ENCODE results near the gene ADAM17.
"Not testable (repeated sequence)": the region's sequence is repeated elsewhere in the genome, so short reads cannot be mapped to it uniquely, and the experiment has no call there.

Gene ADAM17

DNA sequence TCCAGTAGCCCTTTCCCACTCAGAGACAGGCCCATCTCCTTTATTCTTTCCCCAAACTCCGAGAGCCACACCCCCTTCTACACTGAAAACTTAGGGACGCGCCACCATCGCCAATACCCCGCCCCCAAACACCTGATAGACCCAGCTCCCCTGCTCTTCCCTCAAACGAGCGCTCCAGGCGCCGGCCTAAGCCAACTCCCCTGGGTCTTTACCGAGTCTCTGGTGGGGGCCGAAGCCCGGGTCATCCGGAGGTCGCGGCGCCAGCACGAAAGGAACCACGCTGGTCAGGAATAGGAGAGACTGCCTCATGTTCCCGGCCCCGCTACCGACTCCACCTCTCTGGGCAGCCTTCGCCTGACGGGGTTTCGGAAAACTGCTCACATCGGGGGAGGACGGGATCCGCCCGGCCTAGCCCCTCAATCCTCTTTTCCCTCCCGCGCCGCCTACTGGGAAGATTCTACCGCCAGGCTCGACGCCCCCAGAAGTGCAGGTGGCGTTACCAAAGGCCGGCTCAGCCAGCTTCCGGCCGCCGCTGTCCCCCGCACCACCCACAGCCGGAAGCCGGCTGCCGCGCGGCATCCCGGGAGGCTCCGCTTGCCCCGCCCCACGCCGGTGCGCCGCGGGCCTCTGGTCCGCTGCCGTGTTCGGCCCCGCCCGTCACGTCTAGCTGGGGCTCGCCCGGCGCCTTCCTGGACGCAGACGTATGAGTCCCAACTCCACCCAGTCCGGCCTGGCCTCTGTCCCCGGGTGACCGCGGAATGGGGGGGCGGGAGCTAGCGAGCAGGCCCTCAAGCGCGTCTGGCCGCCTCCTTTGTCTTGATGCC, at the start of gene ADAM17:
Gene ADAM17 (minus strand): TSS at position 534 of the 824 bp plus-strand sequence. CDS start 225 bp downstream, at position 309.
- H3K27ac ChIP-seq (ENCODE audit: low read length) = peak within 1 kb of the TSS; percentile 95
- peak within 1 kb of the TSS; percentile 89 to 94 for H3K9ac ChIP-seq (ENCODE audit: low read length in 2 of 2)
- no peaks in the 10 kb centered on the region for H3K27me3 ChIP-seq (ENCODE audit: control insufficient read depth in 1 of 2, insufficient read depth in 2 of 2, low read length in 2 of 2)
- no peaks in the 10 kb centered on the region for H3K9me3 ChIP-seq (ENCODE audit: control insufficient read depth in 2 of 2, low read length in 2 of 2)
- peak within 1 kb of the TSS; percentile 74 to 92 for H3K4me3 ChIP-seq (ENCODE audit: low read length in 2 of 2)
- H3K36me3 ChIP-seq (ENCODE audit: control insufficient read depth in 2 of 2, insufficient read depth in 2 of 2, low read length in 2 of 2) = no peaks in the 10 kb centered on the region
- H3K4me1 ChIP-seq (ENCODE audit: control insufficient read depth, insufficient read depth, low read length) = peaks cover 10% of the 10 kb centered on the region

- Histone ChIP-seq H3K4me1 (ENCODE audit: control insufficient read depth, insufficient read depth, low read length) (no peaks in the 10 kb centered on the region), H3K9ac (ENCODE audit: low read length in 2 of 2) (no peak overlapping the region), H3K27ac (ENCODE audit: low read length) (no peak overlapping the region), H3K27me3 (ENCODE audit: control insufficient read depth in 1 of 2, insufficient read depth in 2 of 2, low read length in 2 of 2) (no peaks in the 10 kb centered on the region), H3K4me3 (ENCODE audit: low read length in 2 of 2) (no peak overlapping the region), H3K9me3 (ENCODE audit: control insufficient read depth in 2 of 2, low read length in 2 of 2) (peaks cover 0 to 4% of the 10 kb centered on the region in 2 donors), H3K36me3 (ENCODE audit: control insufficient read depth in 2 of 2, insufficient read depth in 2 of 2, low read length in 2 of 2) (peaks cover 6 to 9% of the 10 kb centered on the region in 2 donors)
Measured at GRCh38 chr2:9602412-9602811, 46.8 kb upstream of the ADAM17 start.

DNA sequence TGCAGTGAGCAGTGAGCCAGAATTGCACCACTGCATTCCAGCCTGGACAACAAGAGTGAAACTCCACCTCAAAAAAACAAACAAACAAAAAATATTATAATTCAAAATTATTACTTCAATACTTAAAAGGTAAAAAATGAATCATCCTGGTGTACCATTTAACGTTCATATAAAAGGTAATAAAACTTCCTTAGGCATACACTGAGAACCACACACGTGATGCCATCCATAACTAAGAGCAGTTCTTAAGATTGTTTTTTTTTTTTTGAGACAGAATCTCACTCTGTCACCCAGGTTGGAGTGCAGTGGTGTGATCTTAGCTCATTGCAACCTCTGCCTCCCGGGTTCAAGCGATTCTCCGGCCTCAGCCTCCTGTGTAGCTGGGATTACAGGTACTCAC, 45.8 kb upstream of the ADAM17 start:
- Histone ChIP-seq H3K9ac (ENCODE audit: low read length in 2 of 2) (no peak overlapping the region), H3K27me3 (ENCODE audit: control insufficient read depth in 1 of 2, insufficient read depth in 2 of 2, low read length in 2 of 2) (no peaks in the 10 kb centered on the region), H3K36me3 (ENCODE audit: control insufficient read depth in 2 of 2, insufficient read depth in 2 of 2, low read length in 2 of 2) (peaks cover 6 to 9% of the 10 kb centered on the region in 2 donors), H3K4me3 (ENCODE audit: low read length in 2 of 2) (no peak overlapping the region), H3K9me3 (ENCODE audit: control insufficient read depth in 2 of 2, low read length in 2 of 2) (peaks cover 0 to 4% of the 10 kb centered on the region in 2 donors), H3K27ac (ENCODE audit: low read length) (no peak overlapping the region), H3K4me1 (ENCODE audit: control insufficient read depth, insufficient read depth, low read length) (no peaks in the 10 kb centered on the region)

DNA sequence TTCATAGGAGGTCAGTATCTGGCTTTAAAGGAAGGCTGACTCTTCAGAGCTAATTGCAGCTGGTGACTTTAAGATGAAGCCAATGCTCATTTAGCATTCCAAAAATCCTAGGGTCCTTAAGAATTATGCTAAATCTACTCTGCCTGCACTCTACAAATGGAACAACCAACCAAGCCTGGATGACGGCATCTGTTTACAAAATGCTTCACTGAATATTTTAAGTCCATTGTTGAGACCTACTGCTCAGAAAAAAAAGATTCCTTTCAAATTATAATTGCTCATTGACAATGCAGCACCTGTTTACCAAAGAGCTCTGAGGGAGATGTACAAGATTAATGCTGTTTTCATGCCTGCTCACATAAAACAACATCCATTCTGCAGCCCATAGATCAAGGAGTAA, 43.8 kb upstream of the ADAM17 start:
- H3K27ac ChIP-seq (ENCODE audit: low read length) = no peak overlapping the region
- peaks cover 4% of the 10 kb centered on the region for H3K4me1 ChIP-seq (ENCODE audit: control insufficient read depth, insufficient read depth, low read length)
- no peak overlapping the region for H3K4me3 ChIP-seq (ENCODE audit: low read length in 2 of 2)
- H3K27me3 ChIP-seq (ENCODE audit: control insufficient read depth in 1 of 2, insufficient read depth in 2 of 2, low read length in 2 of 2) = no peaks in the 10 kb centered on the region
- H3K9ac ChIP-seq (ENCODE audit: low read length in 2 of 2) = no peak overlapping the region
- peaks cover 6 to 9% of the 10 kb centered on the region in 2 donors for H3K36me3 ChIP-seq (ENCODE audit: control insufficient read depth in 2 of 2, insufficient read depth in 2 of 2, low read length in 2 of 2)
- peaks cover 0 to 4% of the 10 kb centered on the region in 2 donors for H3K9me3 ChIP-seq (ENCODE audit: control insufficient read depth in 2 of 2, low read length in 2 of 2)

DNA sequence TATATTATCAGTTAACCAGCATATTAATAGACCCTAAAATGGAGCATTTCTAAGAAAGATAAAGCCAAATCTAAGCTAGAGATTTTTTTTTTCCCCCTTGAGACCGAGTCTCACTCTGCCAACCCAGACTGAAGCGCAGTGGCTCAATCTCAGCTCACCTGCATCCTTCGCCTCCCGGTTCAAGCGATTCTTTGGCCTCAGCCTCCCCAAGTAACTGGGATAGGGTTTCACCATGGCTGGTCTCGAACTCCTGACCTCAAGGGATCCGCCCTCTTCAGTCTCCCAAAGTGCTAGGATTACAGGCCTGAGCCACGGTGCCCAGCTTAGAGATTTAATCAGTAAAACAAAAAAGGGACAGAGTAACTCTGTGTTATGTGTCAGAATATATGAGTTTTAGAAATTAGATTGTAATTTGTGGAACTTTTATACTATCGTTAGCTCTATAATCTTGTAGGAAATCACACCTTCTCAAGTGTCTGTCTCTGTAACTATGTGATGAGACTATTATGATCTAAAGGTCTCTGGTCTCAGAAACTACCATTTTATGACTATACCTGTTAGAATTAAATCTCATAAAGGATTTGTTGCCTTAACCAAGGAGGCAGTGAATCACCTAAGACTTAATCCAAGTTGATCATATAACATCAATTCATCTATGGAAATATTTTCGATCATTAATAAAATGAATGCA, 41.1 kb upstream of the ADAM17 start:
- Histone ChIP-seq H3K4me1 (ENCODE audit: control insufficient read depth, insufficient read depth, low read length) (peaks cover 4% of the 10 kb centered on the region), H3K4me3 (ENCODE audit: low read length in 2 of 2) (no peak overlapping the region), H3K36me3 (ENCODE audit: control insufficient read depth in 2 of 2, insufficient read depth in 2 of 2, low read length in 2 of 2) (peaks cover 8 to 9% of the 10 kb centered on the region in 2 donors), H3K27me3 (ENCODE audit: control insufficient read depth in 1 of 2, insufficient read depth in 2 of 2, low read length in 2 of 2) (no peaks in the 10 kb centered on the region), H3K27ac (ENCODE audit: low read length) (no peak overlapping the region), H3K9ac (ENCODE audit: low read length in 2 of 2) (no peak overlapping the region), H3K9me3 (ENCODE audit: control insufficient read depth in 2 of 2, low read length in 2 of 2) (peaks cover 0 to 4% of the 10 kb centered on the region in 2 donors)

- Histone ChIP-seq H3K36me3 (ENCODE audit: control insufficient read depth in 2 of 2, insufficient read depth in 2 of 2, low read length in 2 of 2) (peaks cover 7 to 18% of the 10 kb centered on the region in 2 donors), H3K9me3 (ENCODE audit: control insufficient read depth in 2 of 2, low read length in 2 of 2) (peaks cover 0 to 4% of the 10 kb centered on the region in 2 donors), H3K4me3 (ENCODE audit: low read length in 2 of 2) (no peak overlapping the region), H3K9ac (ENCODE audit: low read length in 2 of 2) (no peak overlapping the region), H3K27ac (ENCODE audit: low read length) (no peak overlapping the region), H3K4me1 (ENCODE audit: control insufficient read depth, insufficient read depth, low read length) (peaks cover 4% of the 10 kb centered on the region), H3K27me3 (ENCODE audit: control insufficient read depth in 1 of 2, insufficient read depth in 2 of 2, low read length in 2 of 2) (no peaks in the 10 kb centered on the region)
Measured at GRCh38 chr2:9595746-9596145, 40.1 kb upstream of the ADAM17 start.

- not testable (repeated sequence) for H3K27ac ChIP-seq (ENCODE audit: low read length); H3K4me1 ChIP-seq (ENCODE audit: control insufficient read depth, insufficient read depth, low read length)
Measured at GRCh38 chr2:9595256-9595655, 39.6 kb upstream of the ADAM17 start.

DNA sequence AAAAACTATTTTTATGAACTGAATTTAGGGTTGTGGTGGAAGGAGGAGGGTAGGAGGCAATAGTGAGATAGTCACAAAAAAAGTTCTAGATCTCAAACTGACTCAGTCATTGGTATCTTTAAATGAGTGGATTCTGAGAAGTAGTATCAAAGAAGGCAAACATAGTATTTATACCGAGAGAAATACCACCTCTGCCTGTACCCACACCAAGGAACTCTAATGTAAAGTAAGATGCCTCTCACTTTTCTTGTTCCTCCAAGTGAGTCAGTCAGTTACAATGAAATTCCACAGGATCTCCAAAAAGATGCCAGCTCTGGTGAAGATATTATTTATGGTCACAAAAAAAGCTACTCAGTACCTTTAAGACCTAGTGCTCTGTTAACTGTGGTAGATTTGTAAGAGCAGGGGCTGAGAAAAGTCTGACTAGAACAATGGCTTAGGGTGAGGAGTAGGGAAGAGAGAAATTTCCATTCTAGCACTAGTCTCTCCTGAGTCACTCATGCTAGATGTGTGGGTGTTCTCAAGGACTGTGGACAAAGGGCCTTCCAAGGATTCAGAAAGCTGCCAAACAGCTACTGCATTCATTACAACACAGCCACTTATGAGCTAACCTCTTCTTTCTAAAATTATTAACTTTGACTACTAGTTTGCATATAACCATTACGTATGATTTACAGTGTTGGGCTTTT, 38.9 kb upstream of the ADAM17 start:
- peaks cover 3 to 13% of the 10 kb centered on the region in 2 donors for H3K36me3 ChIP-seq (ENCODE audit: control insufficient read depth in 2 of 2, insufficient read depth in 2 of 2, low read length in 2 of 2)
- H3K4me3 ChIP-seq (ENCODE audit: low read length in 2 of 2) = no peak overlapping the region
- peaks cover 0 to 3% of the 10 kb centered on the region in 2 donors for H3K9me3 ChIP-seq (ENCODE audit: control insufficient read depth in 2 of 2, low read length in 2 of 2)
- H3K27me3 ChIP-seq (ENCODE audit: control insufficient read depth in 1 of 2, insufficient read depth in 2 of 2, low read length in 2 of 2) = no peaks in the 10 kb centered on the region
- H3K4me1 ChIP-seq (ENCODE audit: control insufficient read depth, insufficient read depth, low read length) = peaks cover 4% of the 10 kb centered on the region
- no peak overlapping the region for H3K9ac ChIP-seq (ENCODE audit: low read length in 2 of 2)
- no peak overlapping the region for H3K27ac ChIP-seq (ENCODE audit: low read length)

More at GRCh38 chr2:9595256-9595655, 39.6 kb upstream of the ADAM17 start:
- peaks cover 3 to 19% of the 10 kb centered on the region in 2 donors for H3K36me3 ChIP-seq (ENCODE audit: control insufficient read depth in 2 of 2, insufficient read depth in 2 of 2, low read length in 2 of 2)
- H3K4me3 ChIP-seq (ENCODE audit: low read length in 2 of 2); H3K27me3 ChIP-seq (ENCODE audit: control insufficient read depth in 1 of 2, insufficient read depth in 2 of 2, low read length in 2 of 2); H3K9ac ChIP-seq (ENCODE audit: low read length in 2 of 2); H3K9me3 ChIP-seq (ENCODE audit: control insufficient read depth in 2 of 2, low read length in 2 of 2): not testable (repeated sequence)

DNA sequence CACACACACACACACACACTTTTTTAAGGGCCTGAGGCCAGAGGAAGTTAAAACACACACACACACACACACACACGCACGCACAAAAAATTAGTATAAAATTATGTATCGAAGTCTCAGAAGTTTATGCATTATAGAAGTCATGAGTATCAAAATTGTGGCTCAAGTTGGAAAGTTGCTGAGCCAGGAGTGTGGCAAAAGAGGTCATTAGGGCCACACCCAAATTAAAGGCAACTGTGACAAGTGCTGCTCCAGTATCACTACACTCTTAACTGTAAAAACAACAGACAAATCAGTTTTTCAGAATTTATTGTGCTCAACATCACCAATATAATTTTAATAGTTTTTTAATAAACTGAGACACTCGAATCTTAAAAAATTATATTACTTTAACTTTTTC, 38.3 kb upstream of the ADAM17 start:
- H3K4me1 ChIP-seq (ENCODE audit: control insufficient read depth, insufficient read depth, low read length) = peaks cover 4% of the 10 kb centered on the region
- H3K27ac ChIP-seq (ENCODE audit: low read length) = no peak overlapping the region
- peaks cover 3 to 13% of the 10 kb centered on the region in 2 donors for H3K36me3 ChIP-seq (ENCODE audit: control insufficient read depth in 2 of 2, insufficient read depth in 2 of 2, low read length in 2 of 2)

GRCh38 chr2:9592699-9593098, 37.1 kb upstream of the ADAM17 start:
- Histone ChIP-seq H3K27me3 (ENCODE audit: control insufficient read depth in 1 of 2, insufficient read depth in 2 of 2, low read length in 2 of 2) (no peaks in the 10 kb centered on the region), H3K36me3 (ENCODE audit: control insufficient read depth in 2 of 2, insufficient read depth in 2 of 2, low read length in 2 of 2) (peaks cover 7 to 17% of the 10 kb centered on the region in 2 donors), H3K4me3 (ENCODE audit: low read length in 2 of 2) (no peak overlapping the region), H3K27ac (ENCODE audit: low read length) (no peak overlapping the region), H3K4me1 (ENCODE audit: control insufficient read depth, insufficient read depth, low read length) (peaks cover 4% of the 10 kb centered on the region), H3K9ac (ENCODE audit: low read length in 2 of 2) (no peak overlapping the region), H3K9me3 (ENCODE audit: control insufficient read depth in 2 of 2, low read length in 2 of 2) (no peaks in the 10 kb centered on the region)

More for the DNA sequence above, 38.3 kb upstream of the ADAM17 start:
- no peaks in the 10 kb centered on the region for H3K9me3 ChIP-seq (ENCODE audit: control insufficient read depth in 2 of 2, low read length in 2 of 2)
- H3K4me3 ChIP-seq (ENCODE audit: low read length in 2 of 2) = no peak overlapping the region
- H3K9ac ChIP-seq (ENCODE audit: low read length in 2 of 2) = no peak overlapping the region
- H3K27me3 ChIP-seq (ENCODE audit: control insufficient read depth in 1 of 2, insufficient read depth in 2 of 2, low read length in 2 of 2) = no peaks in the 10 kb centered on the region
